Transverse colon (tissue), 4 donors: ENCODE data around the gene PTPRD.

Source experiments
- POLR2AphosphoS5 ChIP-seq, 3 donors: sonication (generic); formaldehyde crosslinking; IDR thresholded peaks; one replicate each; pipeline ENCODE4 v1.6.1; 2016; ENCODE audit warnings: antibody characterized with exemption in 3 of 3
- TF ChIP-seq, protein P1 (sequence below), 5 experiments: fragments of 200-600 bp in 3 of 5; fragments of 450-650 bp in 2 of 5; sonication (generic) in 3 of 5; IDR thresholded peaks; 1 replicate in 2 of 5; 2 replicates in 3 of 5; pipeline ENCODE4 v1.5.1; 2016 to 2017; ENCODE audit warnings: antibody characterized with exemption in 5 of 5, inconsistent platforms in 3 of 5, mild to moderate bottlenecking in 2 of 5, moderate library complexity in 1 of 5

DNA sequence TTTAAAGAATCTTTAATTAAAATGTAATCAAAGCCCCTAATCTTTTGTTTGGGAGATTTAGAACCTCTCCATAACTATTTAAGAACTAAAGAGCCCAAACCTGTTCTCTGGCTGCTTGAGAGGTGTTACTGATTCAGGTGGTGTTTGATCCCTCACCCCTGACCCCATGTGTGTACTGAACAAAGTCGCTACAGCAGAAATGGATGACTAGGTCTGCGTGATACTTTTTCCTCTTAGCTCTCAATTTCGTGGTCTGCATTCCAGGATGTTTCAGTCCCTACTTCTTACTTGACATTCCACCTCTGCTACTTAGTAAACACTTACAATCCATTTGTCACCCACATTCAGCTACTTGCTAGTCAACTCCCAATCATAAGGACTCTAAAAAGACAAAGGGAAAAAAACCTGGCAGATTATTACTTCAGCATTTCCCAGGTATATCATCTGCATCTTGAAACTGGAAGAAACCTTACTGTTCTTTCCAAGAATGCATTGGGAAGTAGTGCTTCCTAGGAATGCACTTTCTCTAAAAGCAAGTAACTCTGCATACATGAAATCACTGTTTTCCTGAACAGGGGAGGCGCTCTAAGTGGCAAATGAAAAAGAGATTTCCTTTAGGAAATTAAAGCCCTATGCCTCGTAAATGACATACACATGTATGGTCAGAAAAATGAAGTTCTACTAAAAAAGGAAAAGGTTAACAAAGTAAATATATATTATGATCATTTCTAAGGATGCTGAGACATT lies 1091.6 kb downstream of the PTPRD start:
- TF ChIP-seq, protein P1, sequence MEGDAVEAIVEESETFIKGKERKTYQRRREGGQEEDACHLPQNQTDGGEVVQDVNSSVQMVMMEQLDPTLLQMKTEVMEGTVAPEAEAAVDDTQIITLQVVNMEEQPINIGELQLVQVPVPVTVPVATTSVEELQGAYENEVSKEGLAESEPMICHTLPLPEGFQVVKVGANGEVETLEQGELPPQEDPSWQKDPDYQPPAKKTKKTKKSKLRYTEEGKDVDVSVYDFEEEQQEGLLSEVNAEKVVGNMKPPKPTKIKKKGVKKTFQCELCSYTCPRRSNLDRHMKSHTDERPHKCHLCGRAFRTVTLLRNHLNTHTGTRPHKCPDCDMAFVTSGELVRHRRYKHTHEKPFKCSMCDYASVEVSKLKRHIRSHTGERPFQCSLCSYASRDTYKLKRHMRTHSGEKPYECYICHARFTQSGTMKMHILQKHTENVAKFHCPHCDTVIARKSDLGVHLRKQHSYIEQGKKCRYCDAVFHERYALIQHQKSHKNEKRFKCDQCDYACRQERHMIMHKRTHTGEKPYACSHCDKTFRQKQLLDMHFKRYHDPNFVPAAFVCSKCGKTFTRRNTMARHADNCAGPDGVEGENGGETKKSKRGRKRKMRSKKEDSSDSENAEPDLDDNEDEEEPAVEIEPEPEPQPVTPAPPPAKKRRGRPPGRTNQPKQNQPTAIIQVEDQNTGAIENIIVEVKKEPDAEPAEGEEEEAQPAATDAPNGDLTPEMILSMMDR (IDR thresholded peaks at IDR 0.05) = no peak
- TF ChIP-seq POLR2AphosphoS5 (IDR thresholded peaks at IDR 0.05) = no peak
